Activated CD4-positive, CD25-positive, alpha-beta regulatory T cell treated with anti-CD3 and anti-CD28 coated beads, Interleukin-2, amount 50 U/mL, for 24 hours (primary cell): ENCODE data around the gene MSRB2.
A peak's percentile ranks its signal among the peaks of the same experiment; 100 is the strongest.
"Not testable (repeated sequence)": the region's sequence is repeated elsewhere in the genome, so short reads cannot be mapped to it uniquely, and the experiment has no call there.

Source experiments
- ATAC-seq, 2 donors: fragments of 150-1000 bp; cut with Tn5 transposase; one replicate each; pipeline ENCODE4 v1.10.0; 2021; ENCODE audit warnings: mild to moderate bottlenecking in 1 of 2, moderate library complexity in 1 of 2

Gene MSRB2

GRCh38 chr10:23070092-23070912 lies 25.1 kb upstream of the MSRB2 start:
- not testable (repeated sequence) for ATAC-seq

- ATAC-seq = no peak
These were observed 24.5 kb upstream of the MSRB2 start for GRCh38 chr10:23070913-23071218.

- not testable (repeated sequence) for ATAC-seq
These were observed 22.8 kb upstream of the MSRB2 start for GRCh38 chr10:23072593-23072992.

GRCh38 chr10:23073527-23073926 lies 21.9 kb upstream of the MSRB2 start:
- ATAC-seq = no peak

- ATAC-seq = no peak
These were observed 19.7 kb upstream of the MSRB2 start for GRCh38 chr10:23075672-23076071.

- no peak for ATAC-seq
These were observed 17.3 kb upstream of the MSRB2 start for GRCh38 chr10:23078114-23078513.

GRCh38 chr10:23079700-23080099 lies 15.7 kb upstream of the MSRB2 start:
- ATAC-seq = no peak

- ATAC-seq = no peak
These were observed 15.1 kb upstream of the MSRB2 start for GRCh38 chr10:23080262-23080661.

GRCh38 chr10:23081221-23081750 lies 14.1 kb upstream of the MSRB2 start:
- ATAC-seq = no peak

GRCh38 chr10:23081891-23082290 lies 13.5 kb upstream of the MSRB2 start:
- no peak for ATAC-seq

- no peak for ATAC-seq
These were observed 6.8 kb upstream of the MSRB2 start for GRCh38 chr10:23088609-23089008.

GRCh38 chr10:23094786-23095403 lies 484 bp upstream of the MSRB2 start:
- no peak for ATAC-seq

- ATAC-seq = peak; percentile 38 to 40
These were observed 805 bp downstream of the MSRB2 start for GRCh38 chr10:23095966-23096801.

- ATAC-seq = no peak
These were observed 1.6 kb downstream of the MSRB2 start for GRCh38 chr10:23096802-23097549.

- ATAC-seq = no peak
These were observed 3.7 kb downstream of the MSRB2 start for GRCh38 chr10:23099079-23099478.

- ATAC-seq = no peak
These were observed 4.4 kb downstream of the MSRB2 start for GRCh38 chr10:23099816-23100215.

GRCh38 chr10:23100331-23101030 lies 5.1 kb downstream of the MSRB2 start:
- ATAC-seq = peak; percentile 55 to 57

- no peak for ATAC-seq
These were observed 11.1 kb downstream of the MSRB2 start for GRCh38 chr10:23106331-23107072.

GRCh38 chr10:23110722-23111516 lies 15.5 kb downstream of the MSRB2 start:
- no peak for ATAC-seq
